Activated CD8-positive, alpha-beta memory T cell treated with anti-CD3 and anti-CD28 coated beads, Interleukin-2, amount 10 ng/mL, durations not matched to agents 7 days and 5 days (primary cell): ENCODE data around the gene SUPT6H. TPM values are rescaled to one million over a fixed set of nuclear protein-coding genes. Genes with fewer than 3 reads are reported as not detected.

Experiments
- ATAC-seq: fragments of 150-1000 bp; cut with Tn5 transposase; one replicate; pipeline ENCODE4 v1.10.0; 2021; ENCODE audit warnings: moderate library complexity
- CTCF ChIA-PET: fragments of 350-600 bp; sonication (Branson Sonifier 250); formaldehyde crosslinking; loops from one replicate; lab custom pipeline; 2021; ENCODE audit warnings: antibody characterized with exemption; lab: Charles Lee
- DNase-seq: peaks from one replicate; pipeline ENCODE4 v3.0.0-alpha.2; 2020
- H3K27ac Mint-ChIP-seq: one replicate; pipeline ENCODE4 v1.8.0; 2021; ENCODE audit warnings: mild to moderate bottlenecking, mixed read lengths
- H3K27me3 Mint-ChIP-seq: one replicate; pipeline ENCODE4 v1.8.0; 2021; ENCODE audit warnings: mixed read lengths
- H3K36me3 Mint-ChIP-seq: one replicate; pipeline ENCODE4 v1.8.0; 2021; ENCODE audit warnings: mild to moderate bottlenecking, mixed read lengths
- H3K4me1 Mint-ChIP-seq: one replicate; pipeline ENCODE4 v1.8.0; 2021; ENCODE audit warnings: mixed read lengths
- H3K4me3 Mint-ChIP-seq: one replicate; pipeline ENCODE4 v1.8.0; 2021; ENCODE audit warnings: mild to moderate bottlenecking, moderate library complexity, mixed read lengths
- H3K9me3 Mint-ChIP-seq: one replicate; pipeline ENCODE4 v1.8.0; 2022; ENCODE audit warnings: low read depth, mixed read lengths
- total RNA-seq, 2 experiments: library from RNA; stranded (reverse); gene quantifications; one replicate each; pipeline ENCODE4 v1.2.3, GENCODE V29; 2021

SUPT6H gene
- total RNA-seq, 2 experiments from 2014 or later, result 64.7 to 81.2 TPM

- H3K9me3 Mint-ChIP-seq, result no peaks in the 10 kb centered on the region
- no peak for ATAC-seq
- CTCF ChIA-PET, result interaction anchor here (1.0 to 16.9 kb wide), 6 partner anchors 10 to 101 kb away, joined by 3 to 591 read pairs (median 24); partner anchors contain the start of genes NEK8, RPL23A and TLCD1
- no peak for DNase-seq
- H3K36me3 Mint-ChIP-seq, result peaks cover 5% of the 10 kb centered on the region
- H3K27ac Mint-ChIP-seq, result peak overlapping the region; percentile 9
- H3K4me1 Mint-ChIP-seq, result peaks cover 39% of the 10 kb centered on the region
- H3K4me3 Mint-ChIP-seq, result no peak overlapping the region
- no peaks in the 10 kb centered on the region for H3K27me3 Mint-ChIP-seq
Observed at GRCh38 chr17:28747801-28748750, 86.1 kb downstream of the SUPT6H start.

- H3K36me3 Mint-ChIP-seq, result peaks cover 5% of the 10 kb centered on the region
- H3K27me3 Mint-ChIP-seq, result no peaks in the 10 kb centered on the region
- CTCF ChIA-PET, result interaction anchor here (0.8 to 16.9 kb wide), 16 partner anchors 9 to 204 kb away, joined by 3 to 591 read pairs (median 8); partner anchors contain the start of genes FAM222B, NEK8, RPL23A and TLCD1
- ATAC-seq (no peak), DNase-seq (no peak)
- H3K27ac Mint-ChIP-seq, result peak overlapping the region; percentile 1
- H3K9me3 Mint-ChIP-seq, result no peaks in the 10 kb centered on the region
- peaks cover 37% of the 10 kb centered on the region for H3K4me1 Mint-ChIP-seq
- H3K4me3 Mint-ChIP-seq, result no peak overlapping the region
Observed at GRCh38 chr17:28748852-28749515, 87.0 kb downstream of the SUPT6H start.

GRCh38 chr17:28749516-28750177 lies 87.6 kb downstream of the SUPT6H start:
- ATAC-seq, result no peak
- Mint-ChIP-seq H3K27ac (no peak overlapping the region), H3K4me3 (no peak overlapping the region), H3K27me3 (no peaks in the 10 kb centered on the region), H3K4me1 (peaks cover 37% of the 10 kb centered on the region), H3K9me3 (no peaks in the 10 kb centered on the region), H3K36me3 (peaks cover 5% of the 10 kb centered on the region)
- CTCF ChIA-PET, result interaction anchor here (0.6 to 16.9 kb wide), 27 partner anchors 8 to 367 kb away, joined by 3 to 591 read pairs (median 7); partner anchors contain the start of genes DHRS13, FAM222B, FLOT2 and NEK8
- no peak for DNase-seq

DNA sequence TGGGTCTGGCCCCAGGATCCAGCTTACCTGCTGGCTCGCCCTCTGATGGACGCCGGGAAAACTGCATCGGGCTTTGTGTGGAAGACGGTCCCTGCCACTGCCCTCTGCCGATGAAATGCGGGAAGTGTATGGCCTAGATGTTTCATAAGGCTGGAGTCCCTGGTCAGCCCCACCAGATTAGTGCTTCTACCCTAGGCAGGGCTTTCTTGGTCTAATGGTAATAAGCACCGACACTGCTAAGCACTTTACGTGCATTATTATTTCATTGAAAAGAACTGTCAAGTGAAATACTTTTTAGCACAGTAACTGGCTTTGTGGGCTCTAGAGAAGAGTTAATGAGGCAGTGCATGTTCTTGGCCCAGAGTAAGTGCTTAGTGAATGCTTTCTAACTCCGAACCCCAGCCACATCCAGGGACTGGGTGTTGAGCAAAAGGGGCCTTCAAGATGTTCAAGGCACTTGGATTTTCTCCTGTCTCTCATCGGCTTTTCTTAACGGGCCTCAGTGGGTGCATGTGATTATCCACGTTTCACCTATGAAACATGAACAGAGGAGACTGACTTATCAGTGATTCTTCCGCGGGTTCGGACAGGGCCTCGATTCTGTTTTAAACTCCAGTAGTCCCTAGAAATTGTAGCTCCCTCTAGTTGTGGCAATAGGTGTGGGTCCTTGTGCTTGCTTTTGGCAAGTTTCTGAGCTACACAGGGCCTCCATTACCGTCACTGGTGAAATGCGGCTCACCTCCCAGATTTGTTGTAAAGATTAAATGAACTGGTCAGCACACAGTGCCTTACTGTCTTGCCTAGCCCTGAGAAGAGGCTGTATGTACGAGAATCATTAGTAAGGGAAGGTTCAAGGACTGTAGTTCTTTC lies 88.4 kb downstream of the SUPT6H start:
- Mint-ChIP-seq H3K4me1 (peaks cover 34% of the 10 kb centered on the region), H3K27me3 (no peaks in the 10 kb centered on the region), H3K9me3 (no peaks in the 10 kb centered on the region), H3K4me3 (no peak overlapping the region), H3K27ac (no peak overlapping the region), H3K36me3 (peaks cover 5% of the 10 kb centered on the region)
- CTCF ChIA-PET, result interaction anchor here (0.6 to 16.9 kb wide), 31 partner anchors 7 to 803 kb away, joined by 3 to 591 read pairs (median 5); partner anchors contain the start of genes DHRS13, FAM222B, FLOT2 and NEK8
- peak; percentile 93 for DNase-seq
- ATAC-seq, result peak; percentile 88

DNA sequence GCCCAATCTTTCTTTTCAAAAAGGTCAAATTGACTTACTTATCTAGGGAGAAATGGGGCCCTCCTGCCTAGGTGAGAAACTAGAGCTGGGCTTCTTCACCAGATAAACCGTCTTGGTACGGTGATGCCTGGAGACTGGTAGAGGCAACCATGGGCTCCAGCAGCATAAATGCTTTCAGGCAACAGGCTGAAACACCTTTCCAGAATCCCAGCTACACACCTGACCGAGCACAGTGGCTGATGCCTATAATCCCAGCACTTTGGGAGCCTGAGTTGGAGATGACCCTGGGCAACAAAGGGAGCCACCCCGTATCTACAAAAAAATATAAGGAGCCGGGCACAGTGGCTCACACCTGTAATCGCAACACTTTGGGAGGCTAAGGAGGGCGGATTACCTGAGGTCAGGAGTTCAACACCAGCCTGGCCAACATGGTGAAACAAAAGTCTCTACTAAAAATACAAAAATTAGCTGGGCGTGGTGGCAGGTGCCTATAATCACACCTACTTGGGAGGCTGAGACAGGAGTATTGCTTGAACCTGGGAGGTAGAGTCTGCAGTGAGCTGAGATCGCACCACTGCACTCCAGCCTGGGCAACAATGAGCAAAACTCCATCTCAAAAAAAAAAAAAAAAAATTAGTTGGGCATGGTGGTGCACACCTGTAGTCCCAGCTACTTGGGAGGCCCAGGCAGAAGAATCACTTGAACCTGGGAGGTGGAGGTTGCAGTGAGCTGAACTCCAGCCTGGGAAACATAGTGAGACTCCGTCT lies 89.8 kb downstream of the SUPT6H start:
- no peaks in the 10 kb centered on the region for H3K9me3 Mint-ChIP-seq
- no peaks in the 10 kb centered on the region for H3K27me3 Mint-ChIP-seq
- H3K4me3 Mint-ChIP-seq, result no peak overlapping the region
- ATAC-seq, result no peak
- H3K4me1 Mint-ChIP-seq, result peaks cover 21% of the 10 kb centered on the region
- no peak overlapping the region for H3K27ac Mint-ChIP-seq
- no peak for DNase-seq
- H3K36me3 Mint-ChIP-seq, result peaks cover 5% of the 10 kb centered on the region
- CTCF ChIA-PET, result interaction anchor here (0.6 to 16.9 kb wide), 10 partner anchors 10 to 802 kb away, joined by 3 to 591 read pairs (median 3); partner anchors contain the start of genes NEK8, RPL23A and TLCD1

Other genes with a start within 250 kb of the SUPT6H start
- gene SLC13A2, start 188.6 kb upstream of the SUPT6H start, total RNA-seq, result not detected
- gene FOXN1, start 155.9 kb upstream of the SUPT6H start, total RNA-seq, result not detected
- 10 to 100 TPM; 41.2 to 59.0 TPM for gene UNC119, start 109.6 kb upstream of the SUPT6H start, total RNA-seq
- 10 to 100 TPM; 61.0 to 66.2 TPM for gene PIGS, start 90.7 kb upstream of the SUPT6H start, total RNA-seq
- gene ALDOC, start 85.3 kb upstream of the SUPT6H start, total RNA-seq, result 10 to 100 TPM; 36.9 to 52.0 TPM
- gene SPAG5, start 63.2 kb upstream of the SUPT6H start, total RNA-seq, result 100 to 1,000 TPM; 151 to 197 TPM
- 10 to 100 TPM; 25.4 to 28.2 TPM for gene RSKR, start 48.0 kb upstream of the SUPT6H start, total RNA-seq
- gene BLTP2, start 17.0 kb upstream of the SUPT6H start, total RNA-seq, result 100 to 1,000 TPM; 163 to 186 TPM
- 10 to 100 TPM; 45.9 to 48.9 TPM for gene SDF2, start 299 bp upstream of the SUPT6H start, total RNA-seq
- gene PROCA1, start 49.7 kb downstream of the SUPT6H start, total RNA-seq, result 1 to 10 TPM; 6.1 to 9.0 TPM
- gene RAB34, start 55.7 kb downstream of the SUPT6H start, total RNA-seq, result 1 to 10 TPM; 5.6 to 8.3 TPM
- gene RPL23A, start 57.8 kb downstream of the SUPT6H start, total RNA-seq, result 1,000 to 10,000 TPM; 1,823 to 1,960 TPM
- gene TLCD1, start 64.0 kb downstream of the SUPT6H start, total RNA-seq, result 1 to 10 TPM; 3.2 to 5.6 TPM
- 1 to 10 TPM; 3.6 to 5.1 TPM for gene NEK8, start 66.6 kb downstream of the SUPT6H start, total RNA-seq
- 100 to 1,000 TPM in 1 of 2 experiments, 10 to 100 TPM in 1; 60.1 to 107 TPM for gene TRAF4, start 81.8 kb downstream of the SUPT6H start, total RNA-seq
- 10 to 100 TPM; 14.5 to 19.6 TPM for gene FAM222B, start 180.6 kb downstream of the SUPT6H start, total RNA-seq
- gene ERAL1, start 192.8 kb downstream of the SUPT6H start, total RNA-seq, result 10 to 100 TPM; 46.1 to 50.6 TPM
- 100 to 1,000 TPM; 143 to 191 TPM for gene FLOT2, start 235.5 kb downstream of the SUPT6H start, total RNA-seq
- gene DHRS13, start 240.9 kb downstream of the SUPT6H start, total RNA-seq, result 10 to 100 TPM; 23.1 to 25.9 TPM